IMR-90 (cell line): ENCODE results near the gene GPRC6A. TPM values are rescaled to one million over a fixed set of nuclear protein-coding genes. Genes with fewer than 3 reads are reported as not detected.

Experiments
- ATAC-seq: fragments of 200-7000 bp; cut with Tn5 transposase; 2 replicates; pipeline ENCODE4 v1.9.1; 2020; ENCODE audit warnings: low read depth, mild to moderate bottlenecking, moderate library complexity
- BruUV-seq: library from RNA; stranded (reverse); fragments of 400-500 nt; replicated peaks from 2 replicates; lab custom pipeline; 2021; lab: Mats Ljungman, UMichigan
- CTCF ChIA-PET: fragments of 300-600 bp; formaldehyde crosslinking; extraction: SDS; loops from one replicate; lab custom pipeline; 2021; ENCODE audit warnings: antibody characterized with exemption; lab: Yijun Ruan, JAX
- POLR2A ChIA-PET: fragments of 300-600 bp; sonication (Branson Sonifier 250); formaldehyde crosslinking; loops from one replicate; lab custom pipeline; 2022; ENCODE audit warnings: antibody characterized with exemption; ENCODE audit not compliant: unreplicated experiment; lab: Charles Lee
- DNase-seq: peaks from one replicate; pipeline ENCODE4 v3.0.0; 2013
- H2AFZ ChIP-seq: replicated peaks from 2 replicates; pipeline ENCODE3; 2013; ENCODE audit warnings: low read length, mild to moderate bottlenecking; ENCODE audit not compliant: poor library complexity
- H2AK5ac ChIP-seq: 2 replicates; pipeline ENCODE4 v1.6.1; 2013; ENCODE audit warnings: low read depth, low read length, inconsistent platforms
- H2AK9ac ChIP-seq: replicated peaks from 2 replicates; pipeline ENCODE3; 2013; ENCODE audit warnings: mild to moderate bottlenecking, low read depth, low read length, moderate library complexity; ENCODE audit not compliant: poor library complexity
- H2BK120ac ChIP-seq: 2 replicates; pipeline ENCODE4 v1.6.1; 2013; ENCODE audit warnings: low read depth, low read length, inconsistent platforms
- H2BK15ac ChIP-seq: 3 replicates; pipeline ENCODE4 v1.6.1; 2013; ENCODE audit warnings: low read depth, low read length, inconsistent platforms
- H2BK20ac ChIP-seq: 2 replicates; pipeline ENCODE4 v1.6.1; 2013; ENCODE audit warnings: low read depth, mild to moderate bottlenecking, inconsistent platforms, low read length, moderate library complexity
- H2BK5ac ChIP-seq: 2 replicates; pipeline ENCODE4 v1.6.1; 2013; ENCODE audit warnings: mild to moderate bottlenecking, low read depth, low read length, inconsistent platforms; ENCODE audit not compliant: poor library complexity, severe bottlenecking
- H3K14ac ChIP-seq: replicated peaks from 2 replicates; pipeline ENCODE4 v1.6.1; 2013; ENCODE audit warnings: low read depth, low read length, inconsistent platforms
- H3K18ac ChIP-seq: 2 replicates; pipeline ENCODE4 v1.6.1; 2013; ENCODE audit warnings: low read depth, low read length, control low read depth
- H3K23ac ChIP-seq: 2 replicates; pipeline ENCODE4 v1.6.1; 2013; ENCODE audit warnings: low read depth, low read length, inconsistent platforms
- H3K27ac ChIP-seq: 2 replicates; pipeline ENCODE4 v1.5.1; 2013; ENCODE audit warnings: mild to moderate bottlenecking, control low read depth, low read length; ENCODE audit not compliant: insufficient read depth
- H3K27me3 ChIP-seq: 2 replicates; pipeline ENCODE4 v1.6.1; 2013; ENCODE audit warnings: low read length; ENCODE audit not compliant: control insufficient read depth, insufficient read depth
- H3K36me3 ChIP-seq: 2 replicates; pipeline ENCODE4 v1.6.1; 2013; ENCODE audit warnings: low read length, mixed read lengths; ENCODE audit not compliant: control insufficient read depth, insufficient read depth
- H3K4ac ChIP-seq: 2 replicates; pipeline ENCODE4 v1.6.1; 2013; ENCODE audit warnings: low read depth, low read length, inconsistent platforms
- H3K4me1 ChIP-seq: 2 replicates; pipeline ENCODE4 v1.6.1; 2013; ENCODE audit warnings: low read length, mixed read lengths; ENCODE audit not compliant: control insufficient read depth, insufficient read depth
- H3K4me2 ChIP-seq: 2 replicates; pipeline ENCODE4 v1.6.1; 2013; ENCODE audit warnings: low read depth, mild to moderate bottlenecking, control low read depth, low read length, moderate library complexity
- H3K4me3 ChIP-seq: 2 replicates; pipeline ENCODE4 v1.5.1; 2013; ENCODE audit warnings: low read depth, mild to moderate bottlenecking, control low read depth, low read length, moderate library complexity; ENCODE audit not compliant: insufficient read depth
- H3K56ac ChIP-seq: 2 replicates; pipeline ENCODE4 v1.6.1; 2013; ENCODE audit warnings: low read length, inconsistent platforms; ENCODE audit not compliant: insufficient read depth; ENCODE audit errors: extremely low read depth
- H3K79me1 ChIP-seq, 2 experiments: 2 replicates each; pipeline ENCODE4 v1.6.1; 2013; ENCODE audit warnings: low read length in 2 of 2, inconsistent platforms in 1 of 2, low read depth in 1 of 2
- H3K9ac ChIP-seq: 2 replicates; pipeline ENCODE4 v1.6.1; 2013; ENCODE audit warnings: low read depth, low read length, control low read depth
- H3K9me1 ChIP-seq: 2 replicates; pipeline ENCODE4 v1.6.1; 2013; ENCODE audit warnings: low read length, inconsistent platforms; ENCODE audit not compliant: insufficient read depth
- H3K9me3 ChIP-seq: 2 replicates; pipeline ENCODE4 v1.6.1; 2013; ENCODE audit warnings: low read length; ENCODE audit not compliant: control insufficient read depth, insufficient read depth
- H4K20me1 ChIP-seq: 2 replicates; pipeline ENCODE4 v1.6.1; 2013; ENCODE audit warnings: low read length, inconsistent platforms; ENCODE audit not compliant: insufficient read depth
- H4K5ac ChIP-seq: 2 replicates; pipeline ENCODE4 v1.6.1; 2013; ENCODE audit warnings: mild to moderate bottlenecking, low read depth, low read length, control low read depth
- H4K8ac ChIP-seq, 2 experiments: 2 replicates each; pipeline ENCODE4 v1.6.1; 2013; ENCODE audit warnings: low read depth in 2 of 2, low read length in 2 of 2, control low read depth in 1 of 2, inconsistent platforms in 1 of 2
- H4K91ac ChIP-seq: 2 replicates; pipeline ENCODE4 v1.6.1; 2013; ENCODE audit warnings: low read depth, low read length, inconsistent platforms; ENCODE audit not compliant: insufficient read depth
- CTCF ChIP-seq: conservative IDR thresholded peaks from 2 replicates; pipeline ENCODE4 v1.5.1; 2012; ENCODE audit warnings: mild to moderate bottlenecking, low read depth, low read length, improper control_type of control experiment
- MAFK ChIP-seq: IDR thresholded peaks from 2 replicates; pipeline ENCODE4 v1.6.1; 2012; ENCODE audit warnings: low read depth, low read length, improper control_type of control experiment
- MAZ ChIP-seq: IDR thresholded peaks from 2 replicates; pipeline ENCODE4 v1.6.1; 2012; ENCODE audit warnings: low read depth, mild to moderate bottlenecking, low read length, improper control_type of control experiment, moderate library complexity, borderline replicate concordance
- MXI1 ChIP-seq: IDR thresholded peaks from 2 replicates; pipeline ENCODE4 v1.6.1; 2012; ENCODE audit warnings: low read depth, mild to moderate bottlenecking, low read length, moderate library complexity, borderline replicate concordance
- dilution Hi-C: fragments of 300-500 bp; cut with HindIII; formaldehyde crosslinking; loops from one replicate; pipeline ENCODE4 v1.14.3; 2018; ENCODE audit warnings: low sequenced_read_pairs; ENCODE audit not compliant: unreplicated experiment
- in situ Hi-C: fragments of 300-500 bp; cut with MboI; formaldehyde crosslinking; loops from 3 replicates; pipeline ENCODE4 v1.14.3; 2019; ENCODE audit warnings: low sequenced_read_pairs, inconsistent platforms, mixed read lengths
- intact Hi-C: fragments of 100-400 bp; cut with micrococcal nuclease; formaldehyde crosslinking; loops from 2 replicates; pipeline ENCODE4 v1.10.0; 2022
- polyA plus RNA-seq, 3 experiments: library from polyadenylated mRNA; depleted of rRNA; stranded (reverse); fragments of >200 nt; gene quantifications; 2 replicates each; pipeline ENCODE4 v1.2.3, GENCODE V29; 2012; ENCODE audit warnings: low replicate concordance in 1 of 3
- total RNA-seq: library from RNA; depleted of rRNA; stranded (reverse); fragments of >200 nt; gene quantifications from 2 replicates; pipeline ENCODE4 v1.2.3, GENCODE V29; 2012

Gene GPRC6A
- total and polyA plus RNA-seq, 2 of the 4 experiments (the other 2 are of a cell fraction) = not detected

GRCh38 chr6:116858060-116858459 lies 29.2 kb upstream of the GPRC6A start:
- Histone ChIP-seq H4K8ac (no peak overlapping the region), H3K56ac (no peak overlapping the region), H2AFZ (no peak overlapping the region), H2BK120ac (no peak overlapping the region), H3K27ac (no peak overlapping the region), H2BK20ac (no peak overlapping the region), H3K4me2 (no peak overlapping the region), H3K4me1 (no peaks in the 10 kb centered on the region), H2AK9ac (no peak overlapping the region), H4K91ac (no peak overlapping the region), H4K20me1 (no peaks in the 10 kb centered on the region), H3K36me3 (no peaks in the 10 kb centered on the region), H3K79me1 (no peaks in the 10 kb centered on the region), H2BK5ac (no peak overlapping the region), H2AK5ac (no peak overlapping the region), H3K18ac (no peak overlapping the region), H3K9me3 (no peaks in the 10 kb centered on the region; the same call in 1 of the 2 replicates), H3K27me3 (no peaks in the 10 kb centered on the region), H3K9me1 (no peaks in the 10 kb centered on the region), H3K23ac (no peak overlapping the region), H3K4me3 (no peak overlapping the region), H2BK15ac (no peak overlapping the region), H3K9ac (no peak overlapping the region), H3K14ac (no peak overlapping the region), H4K5ac (no peak overlapping the region), H3K4ac (no peak overlapping the region)
- dilution Hi-C loops (no loop called here), in situ Hi-C loops (no loop called here), intact Hi-C loops (no loop called here)
- ChIA-PET CTCF (interaction anchor here (1.3 kb wide), 1 partner anchor 11 kb away, joined by 3 read pairs; no protein-coding TSS in a partner anchor), POLR2A (no interaction called here)
- TF ChIP-seq MAZ (no peak), MXI1 (no peak), MAFK (0 out of 2 replicates have a peak, but pooled peaks have one; percentile 3), CTCF (no peak)
- ATAC-seq (no peak), DNase-seq (no peak)
- no TSS peak for BruUV-seq
